ENCODE measurements around the gene ASPHD1.
"Not testable (repeated sequence)": the region's sequence is repeated elsewhere in the genome, so short reads cannot be mapped to it uniquely, and the experiment has no call there.

The ASPHD1 gene

DNA sequence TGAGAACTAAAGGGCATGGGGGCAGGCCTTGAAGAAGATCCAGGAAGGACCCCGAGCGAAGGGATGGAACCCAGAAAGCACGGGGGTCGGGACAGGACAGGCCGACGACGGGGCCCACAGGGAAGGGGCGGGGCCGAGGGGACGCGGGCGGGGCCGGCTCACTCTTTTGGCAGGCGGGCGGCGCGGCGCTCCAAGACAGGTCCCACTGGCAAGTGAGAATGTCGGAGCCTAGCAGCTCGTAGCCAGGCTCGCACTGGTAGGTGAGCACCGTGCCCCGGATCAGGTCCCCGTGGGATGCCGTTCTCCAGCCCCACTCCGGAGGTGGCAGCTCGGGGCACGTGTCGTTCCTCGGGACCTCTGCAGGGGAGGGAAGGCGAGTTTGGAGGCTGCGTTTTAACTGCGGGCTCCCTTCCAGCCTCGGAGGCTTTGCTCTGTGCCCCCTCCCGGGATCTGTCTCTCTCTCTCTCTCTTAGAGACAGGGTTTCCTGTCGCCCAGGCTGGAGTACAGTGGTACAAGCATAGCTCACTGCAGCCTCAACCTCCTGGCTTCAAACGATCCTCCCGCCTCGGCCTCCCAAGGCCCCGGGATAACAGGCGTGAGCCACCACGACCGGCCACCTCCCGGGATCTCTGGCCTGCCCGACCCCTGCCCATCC, 23.6 kb upstream of the ASPHD1 start:
- DNase-seq (ENCODE audit: low read depth, low spot score): no peak
- no peak overlapping the region for H3K27ac ChIP-seq

GRCh38 chr16:29877266-29877961, 22.9 kb upstream of the ASPHD1 start:
- H3K27ac ChIP-seq: no peak overlapping the region
- DNase-seq (ENCODE audit: low read depth, low spot score): no peak

- DNase-seq (ENCODE audit: low read depth, low spot score): no peak
Observed at GRCh38 chr16:29878172-29878571, 22.1 kb upstream of the ASPHD1 start.

DNA sequence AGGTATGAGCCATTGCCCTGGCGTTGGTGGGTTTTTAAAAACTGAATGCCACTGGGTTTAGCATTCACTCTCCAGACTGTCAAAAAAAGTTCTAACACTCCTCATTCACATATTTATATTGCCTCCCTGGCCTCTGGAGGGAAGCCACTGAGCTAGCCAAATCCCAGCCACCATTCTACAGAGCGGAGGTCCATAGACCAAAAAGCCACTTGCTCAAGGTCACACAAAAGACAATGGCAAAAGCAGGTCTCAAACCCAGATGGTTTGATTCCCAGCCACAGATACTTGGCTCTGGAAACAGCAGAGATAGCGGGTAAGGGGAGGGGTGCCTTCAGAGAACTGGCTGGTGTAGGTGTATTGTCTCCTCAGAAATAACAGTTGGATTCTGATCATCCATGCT, 19.2 kb upstream of the ASPHD1 start:
- DNase-seq (ENCODE audit: low read depth, low spot score): no peak
- no peak overlapping the region for H3K27ac ChIP-seq

More at GRCh38 chr16:29878172-29878571, 22.1 kb upstream of the ASPHD1 start:
- H3K27ac ChIP-seq: no peak overlapping the region

DNA sequence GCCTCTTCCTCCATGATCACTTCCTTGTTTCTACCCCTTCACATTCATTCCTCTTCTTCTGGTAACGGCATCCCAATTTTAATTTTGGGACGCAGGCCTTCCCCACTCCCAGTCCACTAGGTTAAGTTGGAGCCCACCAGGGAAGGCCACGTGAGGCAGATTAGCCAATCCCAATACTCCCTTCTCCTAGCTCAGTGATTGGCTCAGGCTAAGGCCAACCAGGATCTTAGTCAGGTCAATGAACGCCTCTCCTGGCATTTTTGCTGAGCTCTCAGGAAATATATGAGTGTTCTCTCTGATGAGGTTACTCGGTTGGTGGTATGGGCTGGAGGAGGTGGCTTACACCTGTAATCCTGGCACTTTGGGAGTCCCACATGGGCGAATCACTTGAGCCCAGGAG, 16.3 kb upstream of the ASPHD1 start:
- no peak for DNase-seq (ENCODE audit: low read depth, low spot score)
- H3K27ac ChIP-seq: no peak overlapping the region

GRCh38 chr16:29889372-29889771, 10.9 kb upstream of the ASPHD1 start:
- not testable (repeated sequence) for H3K27ac ChIP-seq; DNase-seq (ENCODE audit: low read depth, low spot score)

GRCh38 chr16:29891525-29892457, 8.5 kb upstream of the ASPHD1 start:
- DNase-seq (ENCODE audit: low read depth, low spot score): no peak
- no peak overlapping the region for H3K27ac ChIP-seq

- H3K27ac ChIP-seq: no peak overlapping the region
- DNase-seq (ENCODE audit: low read depth, low spot score): no peak
Observed at GRCh38 chr16:29892458-29892813, 7.9 kb upstream of the ASPHD1 start.

DNA sequence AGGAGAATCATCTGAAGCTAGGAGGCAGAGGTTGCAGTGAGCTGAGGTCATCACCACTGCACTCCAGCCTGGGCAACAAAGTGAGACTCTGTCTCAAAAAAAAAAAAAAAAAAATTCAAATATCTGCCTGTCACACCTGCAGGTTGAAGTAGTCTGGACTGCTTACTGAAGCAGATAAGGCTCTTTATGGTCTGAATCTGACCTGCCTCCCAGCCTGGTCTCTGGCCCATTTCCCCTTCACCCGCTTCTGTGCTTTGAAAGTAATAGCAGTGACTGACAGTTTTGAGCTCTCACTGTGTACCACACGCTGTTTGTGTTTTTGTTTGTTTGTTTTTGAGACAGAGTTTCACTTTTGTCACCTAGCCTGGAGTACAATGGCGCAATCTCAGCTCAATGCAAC, 6.7 kb upstream of the ASPHD1 start:
- no peak for DNase-seq (ENCODE audit: low read depth, low spot score)
- H3K27ac ChIP-seq: no peak overlapping the region

GRCh38 chr16:29894352-29894751, 5.9 kb upstream of the ASPHD1 start:
- H3K27ac ChIP-seq: no peak overlapping the region
- no peak for DNase-seq (ENCODE audit: low read depth, low spot score)

DNA sequence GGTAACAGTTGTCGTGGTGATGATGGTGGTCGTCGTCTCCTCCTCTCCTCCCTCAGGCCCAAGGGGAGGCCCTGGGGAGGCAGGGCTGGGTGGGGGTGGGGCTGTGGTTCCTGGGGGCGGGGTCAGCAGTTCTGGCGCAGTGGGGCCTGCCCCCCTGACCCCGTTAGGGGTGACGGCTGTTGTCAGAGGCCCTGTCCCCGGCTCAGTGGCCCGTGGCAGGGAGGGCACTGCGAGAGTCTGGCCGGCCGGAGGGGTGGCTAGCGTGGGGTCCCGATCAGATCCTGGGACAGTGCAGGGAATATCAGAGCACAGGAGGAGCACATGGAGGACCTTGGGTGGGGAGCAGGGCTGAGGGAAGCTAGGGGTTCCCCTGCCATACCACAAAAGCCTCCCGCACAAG, 3.4 kb upstream of the ASPHD1 start:
- DNase-seq (ENCODE audit: low read depth, low spot score): no peak
- H3K27ac ChIP-seq: no peak overlapping the region

- H3K27ac ChIP-seq: no peak overlapping the region
- DNase-seq (ENCODE audit: low read depth, low spot score): no peak
Observed at GRCh38 chr16:29897333-29897732, 3.0 kb upstream of the ASPHD1 start.

DNA sequence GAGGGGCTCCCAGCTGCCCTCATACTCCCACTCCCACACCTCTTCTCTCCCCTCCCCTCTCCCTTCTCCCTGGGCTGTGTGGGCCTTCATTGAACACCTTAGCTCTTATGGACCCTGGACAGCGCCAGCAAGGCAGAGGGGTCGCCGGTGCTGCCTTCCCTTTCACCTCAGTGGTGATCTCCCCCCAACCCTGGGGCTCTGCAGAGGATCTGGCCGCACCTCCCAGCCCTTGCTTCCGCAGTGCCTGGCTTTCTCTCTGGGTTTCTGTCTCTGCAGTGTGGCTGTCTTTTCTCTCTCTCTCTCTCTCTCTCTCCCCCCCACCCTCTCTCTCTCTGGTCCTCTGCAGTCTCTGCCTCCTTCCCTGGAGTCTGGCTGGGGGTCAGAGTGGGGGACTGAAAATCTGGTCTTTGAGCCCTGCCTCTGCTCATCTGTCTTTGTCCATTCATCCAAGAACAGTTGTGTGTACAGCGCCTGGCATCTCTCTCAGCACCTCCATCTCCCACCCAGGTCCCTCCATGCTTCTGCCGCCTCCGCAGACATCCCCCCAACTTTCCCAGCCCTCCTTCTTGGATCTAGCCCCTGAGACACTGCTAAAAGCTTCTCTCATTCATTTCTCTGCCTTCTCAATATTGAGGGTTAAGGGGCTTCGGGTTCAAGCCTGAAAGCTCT, 2.0 kb upstream of the ASPHD1 start:
- no peak overlapping the region for H3K27ac ChIP-seq
- no peak for DNase-seq (ENCODE audit: low read depth, low spot score)

- DNase-seq (ENCODE audit: low read depth, low spot score): no peak
- H3K27ac ChIP-seq: peak overlapping the region; percentile 61
Observed at GRCh38 chr16:29898804-29899515, 1.3 kb upstream of the ASPHD1 start.

GRCh38 chr16:29899516-29900101, 679 bp upstream of the ASPHD1 start, which contains the start of gene SEZ6L2:
TSS of gene SEZ6L2 (minus strand) at chr16:29899550. CDS start at chr16:29899019, 531 bp downstream.
- H3K27ac ChIP-seq: peak within 1 kb of the TSS; percentile 61
- DNase-seq (ENCODE audit: low read depth, low spot score): peak; percentile 80

- no peak for DNase-seq (ENCODE audit: low read depth, low spot score)
Observed at GRCh38 chr16:29900888-29901606, 759 bp downstream of the ASPHD1 start.

GRCh38 chr16:29901607-29901945, 1.3 kb downstream of the ASPHD1 start:
- H3K27ac ChIP-seq: no peak overlapping the region
- DNase-seq (ENCODE audit: low read depth, low spot score): no peak

More at GRCh38 chr16:29900888-29901606, 759 bp downstream of the ASPHD1 start:
- H3K27ac ChIP-seq: peak overlapping the region; percentile 61

DNA sequence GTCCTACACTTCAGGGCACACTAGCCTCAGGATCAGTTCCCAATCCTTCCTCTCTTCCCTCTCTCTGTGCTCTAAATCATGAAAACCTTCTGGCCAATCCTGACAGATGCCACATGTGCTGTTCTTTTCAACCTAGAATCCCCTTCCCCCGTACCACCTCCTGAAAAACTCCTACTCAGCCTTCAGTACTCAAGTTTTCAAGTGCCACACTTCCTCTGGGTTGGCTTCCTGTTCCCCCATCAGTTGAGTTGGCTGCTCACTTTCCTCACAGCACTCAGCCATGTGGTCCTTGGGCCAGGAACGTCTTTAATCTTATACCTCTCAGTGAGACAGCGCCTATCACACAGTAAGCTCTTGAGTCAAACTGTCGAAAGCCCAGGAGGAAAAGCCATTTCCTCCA, 3.3 kb downstream of the ASPHD1 start:
- H3K27ac ChIP-seq: no peak overlapping the region
- no peak for DNase-seq (ENCODE audit: low read depth, low spot score)

GRCh38 chr16:29904947-29905346, 4.7 kb downstream of the ASPHD1 start:
- H3K27ac ChIP-seq: no peak overlapping the region
- no peak for DNase-seq (ENCODE audit: low read depth, low spot score)
